HCT116 (cell line): ENCODE measurements around the gene KSR1. TPM values are rescaled to one million over a fixed set of nuclear protein-coding genes. Genes with fewer than 3 reads are reported as not detected.

Experiments
- ATAC-seq: fragments of 200-7000 bp; cut with Tn5 transposase; 2 replicates; pipeline ENCODE4 v1.9.1; 2020; ENCODE audit warnings: mild to moderate bottlenecking, moderate library complexity
- BruUV-seq: library from RNA; stranded (reverse); fragments of 400-500 nt; replicated peaks from 2 replicates; lab custom pipeline; 2021; lab: Mats Ljungman, UMichigan
- CTCF ChIA-PET: fragments of 300-600 bp; sonication (Branson Sonifier 250); formaldehyde crosslinking; loops from one replicate; lab custom pipeline; 2021; ENCODE audit warnings: antibody characterized with exemption; lab: Charles Lee
- POLR2A ChIA-PET: fragments of 300-600, 350-600 bp; sonication (Branson Sonifier 250); formaldehyde crosslinking; loops from one replicate; lab custom pipeline; 2021; ENCODE audit warnings: antibody characterized with exemption; lab: Charles Lee
- RAD21 ChIA-PET, 2 experiments: fragments of 300-600 bp; sonication (Branson Sonifier 250); formaldehyde crosslinking; loops; one replicate each; lab custom pipeline; 2023; ENCODE audit warnings: low total read pairs in 2 of 2; ENCODE audit not compliant: uncharacterized antibody in 2 of 2, unreplicated experiment in 2 of 2, low non-redundant PET in 1 of 2; lab: Charles Lee
- DNase-seq: peaks from one replicate; pipeline ENCODE4 v3.0.0-alpha.2; 2010; ENCODE audit warnings: low read depth, low spot score
- H2AFZ ChIP-seq: fragments of 200-600 bp; shearing (Covaris generic), sonication (generic); 2 replicates; pipeline ENCODE4 v1.6.1; 2017; ENCODE audit warnings: low read depth, mixed run types, mixed read lengths, antibody characterized with exemption, low read length; ENCODE audit not compliant: poor library complexity, severe bottlenecking
- H3K27ac ChIP-seq: 2 replicates; pipeline ENCODE4 v1.5.1; 2012; ENCODE audit warnings: low read depth, low read length
- H3K27me3 ChIP-seq: fragments of 200-600 bp; sonication (generic); 2 replicates; pipeline ENCODE4 v1.6.1; 2016; ENCODE audit warnings: mixed run types, low read length, mixed read lengths; ENCODE audit not compliant: insufficient read depth
- H3K36me3 ChIP-seq, 2 experiments: fragments of 200-500 bp in 1 of 2; fragments of 200-600 bp in 1 of 2; sonication (Bioruptor generic) in 1 of 2; sonication (generic) in 1 of 2; 2 replicates each; pipeline versions ENCODE4 v1.5.1 to v1.6.1; 2014 to 2016; ENCODE audit warnings: low read length in 2 of 2, inconsistent platforms in 1 of 2, mixed read lengths in 1 of 2, mixed run types in 1 of 2; ENCODE audit not compliant: insufficient read depth in 2 of 2, control insufficient read depth in 1 of 2
- H3K4me1 ChIP-seq, 2 experiments: fragments of 200-600 bp in 1 of 2; sonication (generic) in 1 of 2; 2 replicates each; pipeline versions ENCODE4 v1.5.1 to v1.6.1; 2012 to 2017; ENCODE audit warnings: low read length in 2 of 2, inconsistent platforms in 1 of 2, mild to moderate bottlenecking in 1 of 2, mixed read lengths in 1 of 2, mixed run types in 1 of 2, moderate library complexity in 1 of 2; ENCODE audit not compliant: insufficient read depth in 2 of 2, control insufficient read depth in 1 of 2
- H3K4me2 ChIP-seq: fragments of 200-600 bp; sonication (generic); 2 replicates; pipeline ENCODE4 v1.6.1; 2017; ENCODE audit warnings: mixed run types, low read length, mixed read lengths
- H3K4me3 ChIP-seq, 2 experiments: fragments of 200-600 bp in 1 of 2; sonication (generic) in 1 of 2; replicated peaks in 1 of 2; 2 replicates each; pipeline ENCODE4 v1.5.1; 2011 to 2016; ENCODE audit warnings: low read length in 2 of 2, control low read depth in 1 of 2, low read depth in 1 of 2, mild to moderate bottlenecking in 1 of 2, mixed read lengths in 1 of 2, mixed run types in 1 of 2
- H3K79me2 ChIP-seq: fragments of 200-600 bp; sonication (generic); 2 replicates; pipeline ENCODE4 v1.6.1; 2017; ENCODE audit warnings: mild to moderate bottlenecking, mixed run types, low read length, moderate library complexity, mixed read lengths; ENCODE audit not compliant: insufficient read depth
- H3K9ac ChIP-seq: fragments of 200-600 bp; sonication (generic); 2 replicates; pipeline ENCODE4 v1.6.1; 2016; ENCODE audit warnings: low read length, mixed read lengths
- H3K9me2 ChIP-seq: fragments of 200-600 bp; sonication (generic), shearing (Covaris generic); 2 replicates; pipeline ENCODE4 v1.6.1; 2017; ENCODE audit warnings: mixed run types, mild to moderate bottlenecking, moderate library complexity; ENCODE audit not compliant: insufficient read depth
- H3K9me3 ChIP-seq, 2 experiments: fragments of 200-500 bp in 1 of 2; fragments of 200-600 bp in 1 of 2; sonication (Bioruptor generic) in 1 of 2; sonication (generic) in 1 of 2; 2 replicates each; pipeline ENCODE4 v1.6.1; 2014 to 2017; ENCODE audit warnings: low read length in 2 of 2, mixed read lengths in 2 of 2, inconsistent platforms in 1 of 2, low read depth in 1 of 2, mild to moderate bottlenecking in 1 of 2, mixed run types in 1 of 2, moderate library complexity in 1 of 2; ENCODE audit not compliant: control insufficient read depth in 1 of 2, insufficient read depth in 1 of 2
- H4K20me1 ChIP-seq: fragments of 200-600 bp; sonication (generic), shearing (Covaris generic); 2 replicates; pipeline ENCODE4 v1.6.1; 2017; ENCODE audit warnings: mixed run types, mild to moderate bottlenecking, moderate library complexity; ENCODE audit not compliant: insufficient read depth
- CBX3 ChIP-seq: IDR thresholded peaks from 2 replicates; pipeline ENCODE4 v1.6.1; 2012; ENCODE audit warnings: low read depth
- CEBPB ChIP-seq: IDR thresholded peaks from 2 replicates; pipeline ENCODE4 v1.6.1; 2012; ENCODE audit warnings: low read depth
- EGR1 ChIP-seq: IDR thresholded peaks from 2 replicates; pipeline ENCODE4 v1.6.1; 2012; ENCODE audit warnings: low read depth
- EZH2 ChIP-seq: fragments of 200-600 bp; sonication (generic); IDR thresholded peaks from 2 replicates; pipeline ENCODE4 v1.6.1; 2017; ENCODE audit warnings: antibody characterized with exemption, mixed run types
- RAD21 ChIP-seq: IDR thresholded peaks from 2 replicates; pipeline ENCODE4 v1.6.1; 2012; ENCODE audit warnings: low read depth, mild to moderate bottlenecking
- ZBTB33 ChIP-seq: IDR thresholded peaks from 2 replicates; pipeline ENCODE4 v1.6.1; 2011; ENCODE audit warnings: mild to moderate bottlenecking, low read length, moderate library complexity; ENCODE audit not compliant: insufficient replicate concordance; ENCODE audit errors: extremely low read depth
- ZFX ChIP-seq: fragments of 450-650 bp; IDR thresholded peaks from 2 replicates; pipeline ENCODE4 v1.6.1; 2017
- ZNF274 ChIP-seq: fragments of 200-500 bp; sonication (Bioruptor generic); IDR thresholded peaks from 2 replicates; pipeline ENCODE4 v1.6.1; 2014; ENCODE audit warnings: mild to moderate bottlenecking, low read depth, low read length, inconsistent platforms
- intact Hi-C: fragments of 100-400 bp; cut with micrococcal nuclease; formaldehyde crosslinking; loops from 2 replicates; pipeline ENCODE4 v1.10.0; 2022
- total RNA-seq: library from RNA; stranded (reverse); gene quantifications from one replicate; pipeline ENCODE4 v1.2.1, GENCODE V29; 2021; ENCODE audit not compliant: unreplicated experiment
- TF ChIP-seq, protein P1 (sequence below): IDR thresholded peaks from 2 replicates; pipeline ENCODE4 v1.6.1; 2012

Gene KSR1
- total RNA-seq, 1 experiment from 2014 or later: 16.5 TPM

GRCh38 chr17:27560668-27561067 lies 104.4 kb downstream of the KSR1 start:
- no peak for ATAC-seq
- CTCF ChIA-PET: interaction anchor here (0.7 kb wide), 1 partner anchor 67 kb away, joined by 3 read pairs; no protein-coding TSS in a partner anchor
- H4K20me1 ChIP-seq: no peaks in the 10 kb centered on the region
- H3K4me1 ChIP-seq: peaks cover 11 to 21% of the 10 kb centered on the region in 2 experiments
- no peaks in the 10 kb centered on the region for H3K36me3 ChIP-seq
- intact Hi-C loops: no loop called here
- no peak overlapping the region for H3K4me2 ChIP-seq
- H3K27me3 ChIP-seq: no peaks in the 10 kb centered on the region
- TF ChIP-seq ZBTB33: no peak
- no peak for TF ChIP-seq ZNF274
- TF ChIP-seq RAD21: no peak
- TF ChIP-seq CBX3: no peak
- no TSS peak for BruUV-seq
- H3K9ac ChIP-seq: no peak overlapping the region
- H3K79me2 ChIP-seq: no peaks in the 10 kb centered on the region
- no peak overlapping the region for H3K27ac ChIP-seq
- no peak overlapping the region for H2AFZ ChIP-seq
- POLR2A ChIA-PET: interaction anchor here (0.7 kb wide), 1 partner anchor 18 kb away, joined by 3 read pairs; no protein-coding TSS in a partner anchor
- no peak overlapping the region for H3K4me3 ChIP-seq
- no peaks in the 10 kb centered on the region for H3K9me2 ChIP-seq
- RAD21 ChIA-PET: no interaction called here
- no peak for DNase-seq
- H3K9me3 ChIP-seq: no peaks in the 10 kb centered on the region

DNA sequence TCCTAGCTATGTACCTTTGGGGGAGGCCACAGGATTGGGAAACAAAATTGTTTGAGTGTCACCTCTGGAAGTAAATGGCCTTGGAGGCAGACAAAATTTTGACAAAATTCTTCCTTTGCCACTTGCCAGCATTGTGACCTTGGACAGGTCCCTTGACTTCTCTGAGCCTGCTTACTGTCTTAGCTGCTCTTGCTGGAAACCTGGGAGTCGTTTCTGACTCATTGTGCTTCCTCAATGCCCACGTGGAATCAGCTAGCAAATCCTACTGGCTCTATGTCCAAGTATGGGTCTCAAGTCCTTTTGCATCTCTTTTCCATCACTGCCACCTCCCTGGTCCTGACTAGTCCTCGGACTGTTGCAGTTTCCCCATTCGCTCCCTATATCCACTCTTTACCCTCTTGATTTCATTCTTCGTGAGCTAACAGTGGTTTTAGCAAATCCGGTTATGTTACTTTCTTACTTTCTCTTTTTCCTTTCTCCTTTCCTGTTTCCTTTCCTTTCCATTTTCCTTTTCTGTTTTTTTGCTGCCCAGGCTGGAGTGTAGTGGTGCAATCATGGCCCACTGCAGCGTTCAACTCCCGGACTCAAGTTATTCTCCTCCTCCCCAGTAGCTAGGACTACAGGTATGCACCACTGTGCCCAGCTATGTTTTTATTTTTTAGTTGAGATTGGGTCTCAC lies 106.7 kb downstream of the KSR1 start:
- ChIA-PET CTCF (no interaction called here), RAD21 (no interaction called here), POLR2A (interaction anchor here (0.5 to 1.1 kb wide), 2 partner anchors 16 to 859 kb away, joined by 3 to 5 read pairs; no protein-coding TSS in a partner anchor)
- Histone ChIP-seq H3K9me3 (no peaks in the 10 kb centered on the region), H2AFZ (no peak overlapping the region), H3K9ac (no peak overlapping the region), H3K4me3 (no peak overlapping the region), H4K20me1 (no peaks in the 10 kb centered on the region), H3K27me3 (no peaks in the 10 kb centered on the region), H3K4me1 (peaks cover 11 to 33% of the 10 kb centered on the region in 2 experiments), H3K79me2 (no peaks in the 10 kb centered on the region), H3K27ac (no peak overlapping the region), H3K9me2 (no peaks in the 10 kb centered on the region), H3K36me3 (no peaks in the 10 kb centered on the region), H3K4me2 (no peak overlapping the region)
- no peak for ATAC-seq
- TF ChIP-seq EGR1 (no peak), EZH2 (no peak), CEBPB (no peak), ZFX (no peak)
- TF ChIP-seq, protein P1, sequence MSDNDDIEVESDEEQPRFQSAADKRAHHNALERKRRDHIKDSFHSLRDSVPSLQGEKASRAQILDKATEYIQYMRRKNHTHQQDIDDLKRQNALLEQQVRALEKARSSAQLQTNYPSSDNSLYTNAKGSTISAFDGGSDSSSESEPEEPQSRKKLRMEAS: no peak
- no peak for DNase-seq
- BruUV-seq: no TSS peak
- intact Hi-C loops: no loop called here
